GOT3 (cell line): Measurements from ENCODE around the gene MPST.
"Not testable (repeated sequence)": the region's sequence is repeated elsewhere in the genome, so short reads cannot be mapped to it uniquely, and the experiment has no call there.

Experiments used
- DNase-seq: peaks from one replicate; lab custom pipeline; 2025; ENCODE audit warnings: mixed read lengths; lab: John Stamatoyannopoulos, UW

The MPST gene

DNA sequence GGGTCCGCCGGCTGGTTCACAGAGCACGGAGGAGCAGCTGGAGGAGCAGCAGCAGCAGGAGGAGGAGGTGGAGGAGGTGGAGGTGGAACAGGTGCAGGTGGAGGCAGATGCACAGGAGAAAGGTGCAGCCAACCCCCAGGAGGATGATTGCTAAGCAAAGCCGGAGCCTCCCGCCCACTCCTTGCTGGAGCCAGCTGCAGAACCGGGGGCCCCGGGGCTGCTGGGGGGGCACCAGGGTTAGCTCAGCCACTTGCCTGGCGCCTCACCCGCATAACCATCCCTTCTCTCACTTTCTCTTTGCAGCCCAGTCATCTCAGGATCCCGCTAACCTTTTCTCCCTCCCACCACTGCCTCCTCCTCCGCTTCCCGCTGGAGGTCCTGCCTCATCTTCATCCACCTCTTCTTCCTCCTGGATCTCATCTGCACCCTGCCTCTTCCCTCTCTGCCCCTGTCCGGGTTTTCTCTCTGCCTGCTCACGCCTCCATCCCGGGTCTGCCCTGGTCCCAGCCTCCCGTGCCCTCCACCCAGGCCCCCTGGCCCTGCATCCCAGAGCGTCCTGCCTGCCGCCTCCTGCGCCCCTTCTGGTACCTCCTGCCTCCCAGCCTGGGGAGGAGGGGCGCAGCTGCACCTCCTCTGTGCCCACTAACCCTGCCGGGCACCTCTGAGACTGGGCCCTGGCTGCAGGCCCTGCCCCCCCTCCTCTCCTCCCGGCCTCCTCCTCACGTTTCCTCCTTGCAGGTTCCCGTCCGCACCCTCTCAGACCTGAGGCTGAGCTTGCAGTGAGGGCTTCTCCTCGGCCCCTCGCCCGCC lies 41.5 kb downstream of the MPST start:
- DNase-seq: no peak

DNA sequence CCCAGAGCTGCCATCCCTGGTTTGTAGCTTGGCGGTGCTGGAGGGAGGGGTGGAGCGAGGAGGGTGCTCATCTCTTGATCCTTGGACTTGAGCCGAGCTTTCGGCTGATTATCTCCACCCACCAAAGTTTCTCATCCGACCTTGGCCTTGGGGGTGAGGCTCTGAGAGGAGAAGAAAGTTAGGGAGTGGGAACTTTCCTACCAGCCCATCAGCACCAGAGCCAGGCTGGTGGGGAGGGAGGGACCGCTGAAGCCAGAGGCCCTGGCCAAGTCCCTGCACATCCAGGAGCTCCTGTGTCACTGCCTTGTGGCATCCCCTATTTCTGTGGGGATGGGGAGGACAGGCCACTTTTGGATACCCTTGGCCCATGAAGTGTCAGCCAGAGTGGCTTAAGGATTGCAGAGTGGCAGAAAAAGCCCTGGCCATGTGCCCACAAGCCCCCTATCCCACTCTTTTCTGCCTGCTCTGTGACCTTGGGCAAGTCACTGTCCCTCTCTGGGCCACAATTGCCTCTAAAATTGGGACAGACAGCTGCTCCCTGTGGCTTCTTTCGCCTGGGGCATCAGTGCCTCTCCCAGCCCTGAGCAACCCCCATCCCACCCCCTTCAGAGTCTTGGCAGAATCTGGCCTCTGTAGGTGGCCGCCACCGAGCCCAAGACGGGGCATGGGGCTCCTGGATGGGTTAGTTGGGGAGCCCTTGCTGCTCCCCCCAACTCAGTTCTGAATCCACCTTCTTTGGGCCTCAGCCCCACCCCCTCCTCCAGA lies 42.3 kb downstream of the MPST start:
- no peak for DNase-seq

DNA sequence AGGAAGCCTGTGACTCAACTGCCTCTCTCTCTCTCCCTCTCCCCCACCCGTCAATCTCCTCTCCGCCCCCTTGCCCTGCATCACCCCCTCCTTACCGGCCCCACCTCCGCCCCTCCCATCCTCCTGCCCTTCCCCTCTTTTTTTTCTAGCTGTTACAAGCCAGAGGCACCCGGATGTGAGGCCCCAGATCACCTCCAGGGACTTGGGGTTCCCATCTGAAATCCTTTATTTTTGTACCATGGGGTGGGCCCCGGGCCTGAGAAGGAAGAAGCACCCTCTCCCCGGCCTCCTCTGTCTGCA lies 42.8 kb downstream of the MPST start:
- DNase-seq: no peak

DNA sequence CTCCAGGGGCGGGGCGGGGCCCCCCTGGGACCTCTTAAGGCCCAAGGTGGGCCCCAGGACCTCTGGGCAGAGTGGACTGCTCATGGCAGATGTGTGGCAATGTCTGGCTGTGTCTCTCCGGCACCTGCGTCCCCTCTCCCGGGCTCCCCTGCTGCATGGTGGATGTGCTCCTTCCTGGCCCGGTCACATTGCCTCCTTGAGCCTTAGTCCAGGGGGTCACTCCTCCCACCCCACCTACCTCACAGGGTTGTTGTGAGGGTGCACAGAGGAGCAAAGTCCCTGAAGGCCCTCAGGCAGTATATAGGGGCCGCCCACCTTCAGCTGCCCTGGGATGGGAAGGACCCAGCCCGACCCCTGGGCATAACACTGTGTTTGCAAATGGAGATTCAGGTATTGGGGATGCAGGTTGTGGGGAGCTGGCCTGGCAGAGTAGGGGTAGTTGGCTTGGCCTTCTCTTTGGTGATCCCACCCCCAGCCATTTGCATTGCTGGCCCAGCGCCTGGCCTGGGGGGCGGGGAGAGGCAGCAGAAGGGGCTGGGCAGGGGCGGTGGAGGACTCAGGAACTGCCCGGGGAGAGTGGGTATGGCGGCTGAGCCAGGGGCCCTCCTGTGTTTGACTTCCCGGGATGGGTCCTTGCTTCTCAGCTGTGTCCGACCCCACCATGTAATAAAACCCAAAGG lies 43.3 kb downstream of the MPST start:
- no peak for DNase-seq

DNA sequence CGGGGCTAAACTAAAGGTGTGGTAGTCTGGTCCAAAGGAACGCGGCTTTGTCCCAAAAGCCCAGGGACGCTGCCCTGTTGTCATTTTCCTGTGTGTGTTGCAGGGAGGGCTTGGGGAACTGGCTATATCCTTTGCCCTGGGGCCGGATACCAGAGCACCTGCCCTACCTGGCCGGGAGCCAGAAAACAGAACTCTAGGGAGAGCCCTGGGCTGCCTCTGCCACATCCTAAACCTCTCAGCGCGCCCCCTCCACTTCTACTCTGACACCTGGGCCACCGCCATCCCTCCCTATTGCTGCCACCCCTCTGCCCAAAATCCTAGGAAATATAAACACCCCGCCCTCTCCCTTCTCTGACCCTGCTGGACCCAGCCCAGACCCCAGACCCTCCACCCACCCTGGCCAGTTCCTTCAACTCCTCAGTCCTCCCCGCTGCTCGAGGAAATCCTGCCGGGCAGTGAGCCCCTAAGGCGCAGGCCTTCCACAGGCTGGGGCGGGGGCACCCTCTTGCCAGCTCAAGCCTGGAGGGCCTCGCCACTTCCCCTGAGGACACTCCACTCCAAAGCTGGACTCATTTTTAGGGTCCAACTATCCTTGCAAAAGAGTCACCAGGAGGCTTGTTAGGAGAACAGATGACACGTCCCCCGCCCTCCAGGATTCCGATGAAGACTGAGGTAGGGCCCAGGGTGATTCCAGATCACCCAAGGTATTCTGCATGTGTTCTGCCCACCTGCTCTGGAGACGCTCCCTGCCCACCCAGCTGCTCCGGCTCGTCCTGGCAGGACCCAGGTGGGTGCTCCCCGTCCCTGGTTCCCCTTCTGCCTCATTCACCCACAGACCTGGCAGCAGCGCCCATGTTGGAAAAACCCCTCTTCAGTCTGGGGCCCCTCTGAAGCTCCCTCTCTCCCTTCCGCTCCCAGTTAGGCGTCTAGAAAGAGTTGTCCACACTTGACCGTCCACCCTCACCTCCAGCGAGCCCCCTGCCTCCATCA lies 44.2 kb downstream of the MPST start:
- no peak for DNase-seq

DNA sequence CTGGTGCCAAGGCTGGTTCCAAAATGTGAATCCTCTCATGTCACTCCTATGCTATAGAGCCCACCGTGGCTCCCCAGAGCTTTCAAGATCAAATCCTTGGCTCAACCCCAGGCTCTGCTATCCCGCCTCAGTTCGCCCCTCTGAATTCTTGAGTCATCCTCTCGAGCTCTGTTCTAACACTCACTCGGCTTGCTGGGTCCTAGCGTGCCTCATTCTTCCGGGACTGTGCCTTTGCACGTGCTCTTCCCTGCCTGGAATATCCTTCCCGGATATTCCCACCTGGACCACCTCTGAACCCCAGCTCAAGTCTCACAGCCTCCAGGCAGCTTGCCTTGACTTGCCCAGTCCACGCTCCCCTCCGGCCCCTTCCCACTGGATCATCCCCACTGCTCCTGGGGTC lies 45.0 kb downstream of the MPST start:
- no peak for DNase-seq

DNA sequence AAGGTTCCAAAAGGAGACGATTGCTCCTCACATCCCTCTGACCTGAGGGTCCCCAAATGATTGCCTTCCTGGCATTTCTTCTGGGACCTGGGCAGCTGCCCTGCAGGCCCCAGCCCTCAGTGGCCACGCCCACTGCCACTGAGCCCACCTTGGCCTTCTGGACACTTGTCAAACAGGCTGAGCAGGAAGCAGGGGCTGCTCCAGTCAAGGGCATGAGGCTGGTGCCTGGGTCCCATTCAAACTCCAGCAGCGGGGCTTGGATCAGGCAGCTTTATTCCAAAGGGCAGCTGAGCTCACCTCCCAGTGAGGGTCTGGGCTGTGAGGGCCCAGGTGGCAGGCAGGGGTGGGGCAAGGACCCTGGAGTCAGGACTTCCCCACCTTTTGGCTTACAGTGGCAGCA lies 45.6 kb downstream of the MPST start:
- DNase-seq: no peak

DNA sequence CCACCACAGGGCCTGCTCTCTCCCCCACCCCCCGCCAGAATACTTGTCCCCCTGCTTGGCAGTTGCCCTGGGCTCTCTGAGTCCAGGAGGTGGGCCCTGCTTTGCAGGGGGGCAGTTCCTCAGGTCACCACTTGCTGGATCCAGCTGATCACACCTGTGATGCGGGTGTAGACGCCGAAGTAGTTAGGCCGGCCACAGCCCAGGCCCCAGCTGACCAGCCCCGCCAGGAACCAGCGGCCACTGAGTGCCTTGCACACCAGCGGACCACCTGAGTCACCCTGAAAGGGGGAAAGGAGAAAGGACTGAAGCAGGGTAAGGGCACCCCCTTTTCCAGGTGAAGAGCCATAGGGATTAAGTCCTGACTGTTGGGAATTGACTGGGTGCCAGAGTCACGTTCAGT lies 46.4 kb downstream of the MPST start:
- DNase-seq: no peak

DNA sequence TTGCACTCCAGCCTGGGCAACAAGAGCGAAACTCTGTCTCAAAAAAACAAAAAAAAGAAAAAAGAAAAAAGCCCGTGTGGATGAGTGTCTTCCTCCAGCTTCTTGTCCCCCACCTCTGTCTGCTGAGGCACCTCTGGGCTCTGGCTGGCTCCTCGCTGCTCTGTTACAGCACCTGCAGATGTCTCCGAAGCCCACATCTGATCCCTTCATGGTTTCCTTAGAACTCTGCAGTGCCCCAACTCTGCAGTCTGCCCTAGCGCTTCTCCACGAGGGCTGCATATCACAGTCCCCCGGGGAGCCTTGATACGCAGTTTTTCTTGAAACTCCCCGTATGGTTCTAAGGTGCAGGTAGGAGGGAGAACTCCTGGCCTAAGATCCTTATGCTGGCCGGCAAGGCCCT lies 47.9 kb downstream of the MPST start:
- no peak for DNase-seq

DNA sequence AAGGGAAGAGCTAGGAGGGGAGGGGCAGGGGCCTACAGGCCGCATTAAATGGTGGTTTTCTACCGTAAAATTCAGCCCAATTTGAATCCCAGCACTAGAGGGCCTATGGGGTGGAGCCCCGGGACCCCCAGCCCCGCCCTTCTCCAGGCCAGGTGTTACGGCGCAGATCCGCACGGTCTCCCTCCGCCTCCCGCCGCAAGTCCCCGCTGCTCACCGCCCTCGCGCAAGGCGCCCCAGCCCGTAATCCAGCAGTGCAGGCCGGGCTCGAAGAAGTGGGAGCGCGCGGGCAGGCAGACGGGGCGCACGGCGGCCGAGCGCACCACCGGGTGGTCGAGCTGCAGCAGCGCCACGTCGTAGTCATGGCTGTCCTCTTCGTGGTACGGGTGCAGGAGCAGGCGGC lies 49.3 kb downstream of the MPST start:
- no peak for DNase-seq

DNA sequence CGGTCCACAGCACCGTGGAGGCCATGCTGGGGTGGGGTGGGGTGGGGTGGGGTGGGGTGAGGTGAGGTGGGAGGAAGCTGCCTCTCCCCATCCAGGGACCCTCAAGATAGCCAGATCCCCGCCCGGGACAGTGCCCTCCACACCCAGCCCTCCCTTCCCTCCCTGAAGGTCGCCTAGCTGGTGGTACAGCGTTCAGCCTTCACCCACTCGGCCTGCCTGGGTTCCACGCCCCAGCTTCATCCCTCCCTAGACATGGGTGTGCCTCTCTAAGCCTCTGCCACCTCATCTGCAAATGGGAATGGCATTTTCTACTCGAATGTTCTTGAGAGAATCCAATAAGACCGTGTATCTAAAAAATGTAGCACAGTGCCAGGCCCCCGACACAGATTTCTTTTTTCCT lies 49.8 kb downstream of the MPST start:
- DNase-seq: no peak

DNA sequence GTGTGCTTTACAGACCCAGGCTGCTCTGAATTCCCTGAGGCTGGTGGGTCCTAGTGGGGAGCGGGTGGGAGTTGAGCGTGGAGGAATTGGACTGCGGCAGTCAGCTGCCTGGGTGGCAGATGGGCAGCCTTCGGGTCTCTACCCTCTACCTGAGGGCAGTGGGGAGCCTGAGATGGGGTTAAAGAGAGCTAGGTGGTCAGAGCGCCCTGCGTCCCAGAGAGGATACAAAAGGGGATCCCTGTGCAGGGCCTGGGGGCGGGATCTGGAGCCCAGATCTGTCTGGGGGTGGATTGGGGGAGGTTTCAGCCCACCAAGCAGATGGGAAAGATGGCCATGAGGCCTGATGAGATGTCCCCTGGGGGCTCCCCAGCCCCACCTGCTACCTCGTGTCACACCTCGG lies 50.2 kb downstream of the MPST start:
- DNase-seq: no peak

DNA sequence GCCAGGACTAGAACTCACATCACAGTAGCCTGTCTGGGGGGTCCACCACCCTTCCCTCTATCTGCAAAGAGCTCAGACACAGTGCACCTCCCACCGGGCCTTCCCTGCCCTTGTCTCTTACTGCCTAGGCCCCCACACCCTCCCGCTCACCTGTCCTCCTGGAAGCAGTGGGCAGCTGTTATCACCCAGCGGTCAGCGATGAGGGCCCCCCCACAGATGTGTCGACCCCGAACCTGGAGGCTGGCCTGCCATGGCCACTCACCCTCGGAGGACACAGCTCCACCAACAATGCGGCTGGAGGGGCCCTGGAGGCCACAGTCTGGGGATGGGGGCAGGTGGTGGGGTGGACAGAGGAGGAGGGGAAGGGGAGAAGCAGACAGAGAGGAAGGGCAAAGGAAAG lies 50.8 kb downstream of the MPST start:
- no peak for DNase-seq

DNA sequence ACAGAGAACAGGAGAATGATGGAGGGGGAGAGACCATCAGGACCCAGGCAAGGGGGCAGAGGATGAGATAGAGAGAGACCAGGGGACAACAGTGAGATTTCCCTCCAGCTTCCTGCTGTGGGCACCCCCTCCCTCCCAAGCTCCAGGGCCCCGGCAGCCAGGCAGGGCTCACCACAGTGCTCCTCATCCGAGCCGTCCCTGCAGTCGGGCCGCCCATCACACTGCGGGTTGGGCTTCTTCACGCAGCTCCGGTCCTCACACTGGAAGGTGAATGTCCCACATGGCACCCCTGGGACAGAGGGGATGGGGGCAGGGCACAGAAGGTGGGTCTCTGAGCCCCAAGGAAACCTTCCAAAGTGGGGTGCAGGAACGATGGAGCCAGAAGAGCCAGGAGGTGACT lies 51.2 kb downstream of the MPST start:
- DNase-seq: no peak

DNA sequence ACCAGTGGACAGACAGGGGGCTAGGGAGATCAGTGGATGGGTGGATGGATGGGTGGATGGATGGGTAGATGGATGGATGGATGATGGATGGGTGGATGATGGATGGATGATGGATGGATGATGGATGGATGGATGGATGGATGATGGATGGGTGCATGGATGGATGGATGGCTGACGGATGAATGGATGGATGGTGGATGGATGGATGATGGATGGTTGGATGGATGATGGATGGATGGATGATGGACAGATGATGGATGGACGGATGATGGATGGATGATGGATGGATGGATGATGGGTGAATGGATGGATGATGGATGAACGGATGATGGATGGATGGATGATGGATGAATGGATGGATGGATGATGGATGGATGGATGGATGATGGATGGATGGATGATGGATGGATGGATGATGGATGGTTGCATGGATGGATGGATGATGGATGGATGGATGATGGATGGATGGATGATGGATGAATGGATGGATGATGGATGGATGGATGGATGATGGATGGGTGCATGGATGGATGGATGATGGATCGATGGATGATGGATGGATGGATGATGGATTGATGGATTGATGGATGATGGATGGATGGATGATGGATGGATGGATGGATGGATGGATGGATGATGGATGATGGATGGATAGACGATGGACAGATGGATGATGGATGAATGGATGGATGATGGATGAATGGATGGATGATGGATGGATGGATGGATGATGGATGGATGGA lies 52.5 kb downstream of the MPST start:
- not testable (repeated sequence) for DNase-seq

DNA sequence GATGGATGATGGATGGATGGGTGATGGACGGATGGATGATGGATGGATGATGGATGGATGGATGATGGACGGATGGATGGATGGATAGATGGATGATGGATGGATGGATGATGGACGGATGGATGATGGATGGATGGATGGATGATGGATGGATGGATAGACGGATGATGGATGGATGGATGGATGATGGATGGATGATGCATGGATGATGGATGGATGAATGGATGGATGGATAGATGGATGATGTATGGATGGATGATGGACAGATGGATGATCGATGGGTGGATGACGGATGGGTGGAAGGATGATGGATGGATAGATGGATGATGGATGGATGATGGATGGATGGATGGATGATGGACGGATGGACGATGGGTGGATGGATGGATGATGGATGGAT lies 53.1 kb downstream of the MPST start:
- DNase-seq: no peak

DNA sequence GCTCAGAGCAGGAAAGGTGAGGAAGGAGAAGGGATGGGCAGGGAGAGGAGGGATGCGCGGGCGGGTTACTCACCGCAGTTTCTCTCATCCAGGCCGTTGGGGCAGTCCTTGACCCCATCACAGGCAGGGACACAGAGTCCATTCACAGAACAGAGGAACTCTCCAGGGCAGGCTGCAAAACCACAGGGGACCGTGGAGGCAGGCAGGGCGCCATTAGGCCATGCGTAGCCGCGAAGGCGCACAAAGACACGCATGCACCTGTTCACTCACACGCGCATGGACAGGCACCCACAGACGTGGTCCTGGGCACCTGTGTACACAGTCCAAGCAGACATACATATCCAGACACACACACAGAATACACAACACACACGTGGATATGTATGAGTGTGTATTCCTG lies 55.0 kb downstream of the MPST start:
- DNase-seq: no peak

DNA sequence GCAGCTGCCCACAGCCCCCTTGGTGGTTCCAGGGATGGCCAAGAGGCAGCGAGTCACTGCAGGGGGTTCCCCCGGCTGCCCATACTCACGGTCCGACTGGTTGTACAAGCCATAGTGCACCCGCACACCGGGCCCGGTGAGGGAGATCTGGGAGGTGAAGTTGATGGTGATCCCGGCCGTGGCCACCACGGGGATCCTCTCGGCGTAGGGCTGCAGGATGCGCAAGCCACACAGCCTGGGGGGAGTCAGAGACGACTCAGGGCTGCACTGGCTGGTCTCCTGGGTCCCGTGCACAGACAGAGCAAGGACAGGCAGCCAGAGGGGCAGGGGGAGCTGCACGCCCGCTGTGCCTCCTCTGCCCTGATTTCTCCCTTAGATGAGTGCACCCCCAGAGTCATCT lies 55.5 kb downstream of the MPST start:
- no peak for DNase-seq

DNA sequence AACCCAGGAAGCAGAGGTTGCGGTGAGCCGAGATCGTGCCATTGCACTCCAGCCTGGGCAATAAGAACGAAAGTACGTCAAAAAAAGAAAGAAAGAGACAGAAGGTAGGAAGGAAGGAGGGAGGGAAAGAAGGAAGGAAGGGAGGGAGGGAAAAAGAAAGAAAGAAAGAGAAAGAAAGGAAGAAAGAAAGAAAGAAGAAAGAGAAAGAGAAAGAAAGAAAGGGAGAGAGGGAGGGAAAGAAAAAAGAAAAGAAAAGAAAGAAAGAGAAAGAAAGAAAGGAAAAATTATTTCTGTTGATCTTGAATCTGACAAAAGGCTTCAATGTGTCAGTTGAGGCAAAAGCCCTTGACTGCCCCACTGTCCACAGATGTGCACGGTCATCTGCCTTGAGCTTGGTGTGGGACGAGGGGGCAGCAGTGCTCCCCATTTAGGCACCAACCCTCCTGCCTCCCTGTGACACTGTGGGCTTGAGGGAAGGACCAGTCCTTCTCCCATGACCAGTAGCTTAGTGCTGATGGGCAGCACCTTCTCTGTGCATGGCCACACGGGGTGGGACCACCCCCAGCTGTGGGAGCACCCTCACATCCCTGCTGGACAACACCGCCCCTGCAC lies 56.4 kb downstream of the MPST start:
- DNase-seq: no peak

DNA sequence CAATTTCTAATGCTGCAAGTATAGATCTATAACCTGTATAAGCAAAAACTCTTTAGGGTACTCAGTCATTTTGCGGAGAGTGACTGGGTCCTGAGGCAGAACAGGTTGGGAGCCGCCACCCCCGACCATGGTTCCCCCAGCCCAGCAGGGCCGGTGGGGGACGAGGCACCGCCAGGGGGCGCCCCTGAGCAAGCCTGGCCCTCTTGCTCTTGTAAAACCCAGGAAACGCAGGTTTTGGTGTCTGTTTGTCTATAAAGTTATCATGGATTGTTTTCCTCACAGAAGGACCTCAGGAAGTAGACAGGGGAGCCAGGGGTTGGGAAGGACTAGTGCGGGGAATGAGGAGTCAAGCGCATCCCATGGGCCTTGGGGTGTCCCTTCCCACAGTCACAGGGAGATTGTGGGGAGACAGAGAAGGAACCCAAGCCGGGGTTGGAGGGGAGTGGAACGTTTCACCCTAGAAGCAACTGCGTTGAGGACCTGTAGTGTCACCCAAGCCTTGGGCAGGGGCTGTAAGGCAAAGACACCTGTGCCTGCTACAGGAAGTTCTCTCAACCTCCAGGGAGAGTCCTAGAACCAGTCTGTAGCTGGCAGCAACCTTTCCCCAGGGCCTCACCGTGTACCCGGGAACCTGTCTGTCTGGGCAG lies 58.4 kb downstream of the MPST start:
- no peak for DNase-seq
